Kidney epithelial cell (primary cell): ENCODE measurements around the gene ANKRD33. TPM values are rescaled to one million over a fixed set of nuclear protein-coding genes. Genes with fewer than 3 reads are reported as not detected.

Source experiments
- DNase-seq: peaks from one replicate; pipeline ENCODE4 v3.0.0-alpha.2; 2010; ENCODE audit warnings: low read depth
- H3K27me3 ChIP-seq: 2 replicates; pipeline ENCODE4 v1.6.0; 2011; ENCODE audit warnings: low read length; ENCODE audit not compliant: control insufficient read depth, insufficient read depth
- H3K36me3 ChIP-seq: 2 replicates; pipeline ENCODE4 v1.5.1; 2011; ENCODE audit warnings: low read length; ENCODE audit not compliant: control insufficient read depth, insufficient read depth
- H3K4me3 ChIP-seq: 2 replicates; pipeline ENCODE4 v1.5.1; 2011; ENCODE audit warnings: low read depth, mild to moderate bottlenecking, control low read depth, low read length
- CTCF ChIP-seq: IDR thresholded peaks from 2 replicates; pipeline ENCODE4 v1.5.1; 2011; ENCODE audit warnings: mild to moderate bottlenecking, moderate library complexity, low read length, control low read depth, inconsistent platforms; ENCODE audit not compliant: insufficient read depth, poor library complexity, severe bottlenecking
- total RNA-seq: library from RNA; depleted of rRNA; stranded (reverse); fragments of >200 nt; gene quantifications from 2 replicates; pipeline ENCODE4 v1.2.3, GENCODE V29; 2015

ANKRD33 gene
- total RNA-seq, 1 donor from 2014 or later, result not detected

DNA sequence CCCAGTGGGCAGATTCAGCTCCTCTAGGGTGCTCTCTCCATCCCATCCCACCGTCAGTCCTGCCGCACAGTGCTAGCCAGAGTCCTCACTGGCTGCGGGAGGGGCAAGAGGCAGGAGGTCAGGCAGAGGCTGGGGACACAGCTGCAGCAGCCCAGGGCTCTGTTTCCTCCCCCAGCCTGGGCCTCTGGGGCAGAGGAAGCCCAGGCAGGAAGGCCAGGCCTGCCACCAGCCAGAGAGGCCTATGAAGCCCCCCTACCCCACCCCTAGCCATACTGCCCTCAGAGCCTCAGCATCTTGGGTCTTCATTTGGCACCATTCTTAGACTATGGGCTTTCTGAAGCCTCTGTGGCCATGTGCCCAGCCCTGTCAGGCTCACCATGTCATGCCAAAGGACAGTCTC is 22.8 kb downstream of the ANKRD33 start:
- H3K4me3 ChIP-seq, result no peak overlapping the region
- H3K27me3 ChIP-seq, result peaks cover 8% of the 10 kb centered on the region
- DNase-seq, result no peak
- TF ChIP-seq CTCF, result no peak
- no peaks in the 10 kb centered on the region for H3K36me3 ChIP-seq

GRCh38 chr12:51911307-51911706 is 23.4 kb downstream of the ANKRD33 start:
- no peaks in the 10 kb centered on the region for H3K36me3 ChIP-seq
- peaks cover 8% of the 10 kb centered on the region for H3K27me3 ChIP-seq
- DNase-seq, result no peak
- no peak for TF ChIP-seq CTCF
- no peak overlapping the region for H3K4me3 ChIP-seq

GRCh38 chr12:51911788-51912711 is 24.1 kb downstream of the ANKRD33 start:
- H3K36me3 ChIP-seq, result no peaks in the 10 kb centered on the region
- no peak for DNase-seq
- no peak overlapping the region for H3K4me3 ChIP-seq
- TF ChIP-seq CTCF, result no peak
- H3K27me3 ChIP-seq, result peaks cover 8% of the 10 kb centered on the region

- no peaks in the 10 kb centered on the region for H3K36me3 ChIP-seq
- H3K4me3 ChIP-seq, result no peak overlapping the region
- peaks cover 2% of the 10 kb centered on the region for H3K27me3 ChIP-seq
- TF ChIP-seq CTCF, result no peak
- no peak for DNase-seq
Observed at GRCh38 chr12:51913071-51914033, 25.4 kb downstream of the ANKRD33 start.

DNA sequence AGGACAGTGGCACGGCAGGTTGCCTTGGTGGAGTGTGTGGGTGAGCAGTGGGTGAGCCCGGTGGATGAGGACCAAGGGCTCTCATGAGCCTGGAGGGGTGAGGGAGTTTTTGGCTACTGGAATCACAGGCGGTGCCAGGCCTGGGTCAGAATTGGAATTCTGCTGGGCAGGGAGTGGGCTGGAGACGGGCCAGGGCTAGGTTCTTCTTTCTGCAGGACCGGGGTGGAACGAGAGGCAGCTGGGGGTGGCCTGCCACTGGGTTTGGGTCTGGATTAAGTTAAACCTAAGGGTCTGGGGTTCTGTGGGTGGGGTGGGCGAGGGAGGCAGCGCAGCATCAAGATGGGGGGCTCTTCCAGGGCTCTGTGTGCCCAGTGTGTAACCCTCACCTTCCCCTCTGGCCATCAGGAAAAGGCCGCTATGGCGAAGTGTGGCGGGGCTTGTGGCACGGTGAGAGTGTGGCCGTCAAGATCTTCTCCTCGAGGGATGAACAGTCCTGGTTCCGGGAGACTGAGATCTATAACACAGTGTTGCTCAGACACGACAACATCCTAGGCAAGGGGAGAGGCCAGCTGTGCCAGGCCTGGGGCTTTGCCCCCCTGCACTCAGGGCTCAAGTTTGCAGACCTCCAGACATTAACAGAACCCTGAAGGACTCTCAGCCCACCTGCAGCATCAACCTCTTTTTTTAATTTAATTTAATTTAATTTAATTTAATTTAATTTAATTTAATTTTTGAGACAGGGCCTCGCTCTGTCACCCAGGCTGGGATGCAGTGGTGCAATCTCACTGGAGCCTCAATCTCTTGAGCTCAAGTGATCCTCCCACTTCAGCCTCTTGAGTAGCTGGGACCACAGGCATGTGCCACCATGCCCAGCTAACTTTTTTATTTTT is 26.4 kb downstream of the ANKRD33 start:
- Histone ChIP-seq H3K36me3 (no peaks in the 10 kb centered on the region), H3K4me3 (no peak overlapping the region), H3K27me3 (peaks cover 2% of the 10 kb centered on the region)
- TF ChIP-seq CTCF, result no peak
- DNase-seq, result no peak
